Measurements from ENCODE around the gene FBXL4.

- no peak for TF ChIP-seq CTCF (IDR thresholded peaks at IDR 0.05; ENCODE audit: poor library complexity)
- TF ChIP-seq EZH2 (IDR thresholded peaks at IDR 0.05; ENCODE audit: borderline replicate concordance) = no peak
Observed at GRCh38 chr6:98846021-98846380, 101.7 kb downstream of the FBXL4 start.

Measured in hepatocyte (in vitro differentiated cells).